A673 (cell line): ENCODE measurements around the gene B3GNT8. TPM values are rescaled to one million over a fixed set of nuclear protein-coding genes. Genes with fewer than 3 reads are reported as not detected.

Experiments
- BruUV-seq: library from RNA; stranded (reverse); fragments of 400-500 nt; replicated peaks from 2 replicates; lab custom pipeline; 2021; lab: Mats Ljungman, UMichigan
- CTCF ChIA-PET: fragments of 300-600 bp; sonication (Branson Sonifier 250); formaldehyde crosslinking; loops from one replicate; lab custom pipeline; 2022; ENCODE audit warnings: antibody characterized with exemption; lab: Charles Lee
- POLR2A ChIA-PET: fragments of 300-600 bp; sonication (Branson Sonifier 250); formaldehyde crosslinking; loops from one replicate; lab custom pipeline; 2022; ENCODE audit warnings: antibody characterized with exemption; ENCODE audit not compliant: low non-redundant PET; lab: Charles Lee
- DNase-seq: peaks from one replicate; pipeline ENCODE4 v3.0.0-alpha.2; 2015; ENCODE audit warnings: low spot score
- H3K27ac ChIP-seq: fragments of 200-600 bp; sonication (generic); 2 replicates; pipeline ENCODE4 v1.5.1; 2016; ENCODE audit warnings: mixed run types, low read depth, mild to moderate bottlenecking, mixed read lengths, antibody characterized with exemption, low read length; ENCODE audit not compliant: poor library complexity, severe bottlenecking
- H3K27me3 ChIP-seq: fragments of 200-600 bp; sonication (generic); replicated peaks from 2 replicates; pipeline ENCODE4 v1.6.1; 2017; ENCODE audit warnings: mixed run types, low read depth, mild to moderate bottlenecking, mixed read lengths, antibody characterized with exemption, low read length; ENCODE audit not compliant: insufficient read depth, poor library complexity
- H3K36me3 ChIP-seq: fragments of 200-600 bp; sonication (generic); 2 replicates; pipeline ENCODE4 v1.6.1; 2016; ENCODE audit warnings: mixed run types, mild to moderate bottlenecking, mixed read lengths, antibody characterized with exemption, low read length; ENCODE audit not compliant: insufficient read depth, poor library complexity, severe bottlenecking
- H3K4me1 ChIP-seq: fragments of 200-600 bp; sonication (generic); 2 replicates; pipeline ENCODE4 v1.6.1; 2017; ENCODE audit warnings: mixed run types, mild to moderate bottlenecking, mixed read lengths, antibody characterized with exemption, low read length; ENCODE audit not compliant: insufficient read depth, poor library complexity, severe bottlenecking
- H3K4me3 ChIP-seq: fragments of 200-600 bp; sonication (generic); 2 replicates; pipeline ENCODE4 v1.5.1; 2016; ENCODE audit warnings: low read depth, mixed run types, mild to moderate bottlenecking, mixed read lengths, low read length; ENCODE audit not compliant: poor library complexity, severe bottlenecking
- H3K9me3 ChIP-seq: fragments of 200-600 bp; sonication (generic); 2 replicates; pipeline ENCODE4 v1.6.1; 2016; ENCODE audit warnings: mixed run types, low read depth, mild to moderate bottlenecking, mixed read lengths, antibody characterized with exemption, low read length; ENCODE audit not compliant: poor library complexity, severe bottlenecking
- EZH2 ChIP-seq: fragments of 200-600 bp; sonication (generic); IDR thresholded peaks from 2 replicates; pipeline ENCODE4 v1.6.1; 2017; ENCODE audit warnings: borderline replicate concordance, low read depth, mild to moderate bottlenecking, mixed read lengths, antibody characterized with exemption, low read length; ENCODE audit not compliant: poor library complexity, severe bottlenecking
- intact Hi-C: fragments of 100-400 bp; cut with micrococcal nuclease; formaldehyde crosslinking; loops from one replicate; pipeline ENCODE4 v1.10.0; 2022; ENCODE audit not compliant: unreplicated experiment
- total RNA-seq: library from RNA; stranded (reverse); gene quantifications from 2 replicates; pipeline ENCODE4 v1.2.3, GENCODE V29; 2021
- TF ChIP-seq, protein P1 (sequence below): fragments of 300-800, 200-600 bp; sonication (generic); conservative IDR thresholded peaks from 2 replicates; pipeline ENCODE4 v1.5.1; 2017; ENCODE audit warnings: low read depth, mild to moderate bottlenecking, antibody characterized with exemption, low read length, moderate library complexity, mixed read lengths

B3GNT8 gene
- total RNA-seq, 1 experiment from 2014 or later: 0.41 TPM

- CTCF ChIA-PET: no interaction called here
- TF ChIP-seq EZH2: no peak
- TF ChIP-seq, protein P1, sequence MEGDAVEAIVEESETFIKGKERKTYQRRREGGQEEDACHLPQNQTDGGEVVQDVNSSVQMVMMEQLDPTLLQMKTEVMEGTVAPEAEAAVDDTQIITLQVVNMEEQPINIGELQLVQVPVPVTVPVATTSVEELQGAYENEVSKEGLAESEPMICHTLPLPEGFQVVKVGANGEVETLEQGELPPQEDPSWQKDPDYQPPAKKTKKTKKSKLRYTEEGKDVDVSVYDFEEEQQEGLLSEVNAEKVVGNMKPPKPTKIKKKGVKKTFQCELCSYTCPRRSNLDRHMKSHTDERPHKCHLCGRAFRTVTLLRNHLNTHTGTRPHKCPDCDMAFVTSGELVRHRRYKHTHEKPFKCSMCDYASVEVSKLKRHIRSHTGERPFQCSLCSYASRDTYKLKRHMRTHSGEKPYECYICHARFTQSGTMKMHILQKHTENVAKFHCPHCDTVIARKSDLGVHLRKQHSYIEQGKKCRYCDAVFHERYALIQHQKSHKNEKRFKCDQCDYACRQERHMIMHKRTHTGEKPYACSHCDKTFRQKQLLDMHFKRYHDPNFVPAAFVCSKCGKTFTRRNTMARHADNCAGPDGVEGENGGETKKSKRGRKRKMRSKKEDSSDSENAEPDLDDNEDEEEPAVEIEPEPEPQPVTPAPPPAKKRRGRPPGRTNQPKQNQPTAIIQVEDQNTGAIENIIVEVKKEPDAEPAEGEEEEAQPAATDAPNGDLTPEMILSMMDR: no peak
- no peaks in the 10 kb centered on the region for H3K4me1 ChIP-seq
Measured at GRCh38 chr19:41421314-41421713, 5.9 kb downstream of the B3GNT8 start.

GRCh38 chr19:41420101-41420880, 6.9 kb downstream of the B3GNT8 start:
- Histone ChIP-seq H3K36me3 (peaks cover 12% of the 10 kb centered on the region), H3K9me3 (no peaks in the 10 kb centered on the region), H3K27ac (no peak overlapping the region), H3K4me1 (no peaks in the 10 kb centered on the region), H3K27me3 (no peaks in the 10 kb centered on the region), H3K4me3 (no peak overlapping the region)
- ChIA-PET POLR2A (no interaction called here), CTCF (no interaction called here)
- TF ChIP-seq EZH2: no peak
- intact Hi-C loops: no loop called here
- no peak for DNase-seq
- BruUV-seq: no TSS peak

More at GRCh38 chr19:41421314-41421713, 5.9 kb downstream of the B3GNT8 start:
- POLR2A ChIA-PET: no interaction called here
- BruUV-seq: no TSS peak
- peaks cover 14% of the 10 kb centered on the region for H3K36me3 ChIP-seq
- no peak overlapping the region for H3K27ac ChIP-seq
- H3K4me3 ChIP-seq: no peak overlapping the region
- H3K27me3 ChIP-seq: no peaks in the 10 kb centered on the region
- no peaks in the 10 kb centered on the region for H3K9me3 ChIP-seq
- intact Hi-C loops: no loop called here
- DNase-seq: no peak

- intact Hi-C loops: no loop called here
- H3K4me1 ChIP-seq: no peaks in the 10 kb centered on the region
- no peak for TF ChIP-seq EZH2
- TF ChIP-seq, protein P1: no peak
- ChIA-PET POLR2A (no interaction called here), CTCF (no interaction called here)
- H3K9me3 ChIP-seq: no peaks in the 10 kb centered on the region
- no peak overlapping the region for H3K4me3 ChIP-seq
- H3K27ac ChIP-seq: no peak overlapping the region
- H3K36me3 ChIP-seq: peaks cover 8% of the 10 kb centered on the region
- no TSS peak for BruUV-seq
- no peak for DNase-seq
- no peaks in the 10 kb centered on the region for H3K27me3 ChIP-seq
Measured at GRCh38 chr19:41416194-41416674, 10.9 kb downstream of the B3GNT8 start.
